ENCODE measurements around the gene NUCKS1. TPM values are rescaled to one million over a fixed set of nuclear protein-coding genes. Genes with fewer than 3 reads are reported as not detected.

NUCKS1 gene
- total RNA-seq, 1 donor from 2014 or later: 340 TPM

GRCh38 chr1:205709640-205710039 is 40.3 kb downstream of the NUCKS1 start:
- H3K4me3 Mint-ChIP-seq: no peak overlapping the region
- H3K27ac Mint-ChIP-seq: no peak overlapping the region
- DNase-seq (ENCODE audit: extremely low spot score, unreplicated experiment): no peak
- peaks cover 14% of the 10 kb centered on the region for H3K36me3 Mint-ChIP-seq
- no peaks in the 10 kb centered on the region for H3K27me3 Mint-ChIP-seq
- H3K9me3 Mint-ChIP-seq: no peaks in the 10 kb centered on the region
- peaks cover 5% of the 10 kb centered on the region for H3K4me1 Mint-ChIP-seq (ENCODE audit: unreplicated experiment)
- TF ChIP-seq, protein P1, sequence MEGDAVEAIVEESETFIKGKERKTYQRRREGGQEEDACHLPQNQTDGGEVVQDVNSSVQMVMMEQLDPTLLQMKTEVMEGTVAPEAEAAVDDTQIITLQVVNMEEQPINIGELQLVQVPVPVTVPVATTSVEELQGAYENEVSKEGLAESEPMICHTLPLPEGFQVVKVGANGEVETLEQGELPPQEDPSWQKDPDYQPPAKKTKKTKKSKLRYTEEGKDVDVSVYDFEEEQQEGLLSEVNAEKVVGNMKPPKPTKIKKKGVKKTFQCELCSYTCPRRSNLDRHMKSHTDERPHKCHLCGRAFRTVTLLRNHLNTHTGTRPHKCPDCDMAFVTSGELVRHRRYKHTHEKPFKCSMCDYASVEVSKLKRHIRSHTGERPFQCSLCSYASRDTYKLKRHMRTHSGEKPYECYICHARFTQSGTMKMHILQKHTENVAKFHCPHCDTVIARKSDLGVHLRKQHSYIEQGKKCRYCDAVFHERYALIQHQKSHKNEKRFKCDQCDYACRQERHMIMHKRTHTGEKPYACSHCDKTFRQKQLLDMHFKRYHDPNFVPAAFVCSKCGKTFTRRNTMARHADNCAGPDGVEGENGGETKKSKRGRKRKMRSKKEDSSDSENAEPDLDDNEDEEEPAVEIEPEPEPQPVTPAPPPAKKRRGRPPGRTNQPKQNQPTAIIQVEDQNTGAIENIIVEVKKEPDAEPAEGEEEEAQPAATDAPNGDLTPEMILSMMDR (conservative IDR thresholded peaks at IDR 0.05): no peak

DNA sequence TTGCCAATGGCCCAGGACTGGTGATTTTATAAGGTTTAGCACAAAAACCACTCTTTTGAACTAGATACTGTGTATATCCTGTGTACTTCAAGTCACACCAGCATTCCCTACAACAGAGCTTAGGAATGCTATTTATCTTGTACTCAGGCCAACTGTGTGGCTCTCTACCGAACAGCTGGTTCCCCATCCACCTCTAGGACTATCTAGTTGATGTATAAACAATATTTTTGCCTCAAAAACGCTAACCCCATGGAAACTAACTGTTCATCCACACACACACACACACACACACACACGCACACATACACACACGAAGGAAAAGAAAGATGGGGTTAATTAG is 41.0 kb downstream of the NUCKS1 start:
- TF ChIP-seq, protein P1 (conservative IDR thresholded peaks at IDR 0.05): no peak
- peaks cover 14% of the 10 kb centered on the region for H3K36me3 Mint-ChIP-seq
- H3K9me3 Mint-ChIP-seq: no peaks in the 10 kb centered on the region
- no peak overlapping the region for H3K4me3 Mint-ChIP-seq
- H3K4me1 Mint-ChIP-seq (ENCODE audit: unreplicated experiment): peaks cover 5% of the 10 kb centered on the region
- H3K27me3 Mint-ChIP-seq: no peaks in the 10 kb centered on the region
- DNase-seq (ENCODE audit: extremely low spot score, unreplicated experiment): no peak
- no peak overlapping the region for H3K27ac Mint-ChIP-seq

GRCh38 chr1:205706601-205707502 is 43.1 kb downstream of the NUCKS1 start:
- no peak overlapping the region for H3K4me3 Mint-ChIP-seq
- H3K27ac Mint-ChIP-seq: no peak overlapping the region
- H3K36me3 Mint-ChIP-seq: peaks cover 20% of the 10 kb centered on the region
- no peaks in the 10 kb centered on the region for H3K9me3 Mint-ChIP-seq
- TF ChIP-seq, protein P1 (conservative IDR thresholded peaks at IDR 0.05): no peak
- peaks cover 14% of the 10 kb centered on the region for H3K4me1 Mint-ChIP-seq (ENCODE audit: unreplicated experiment)
- no peaks in the 10 kb centered on the region for H3K27me3 Mint-ChIP-seq
- no peak for DNase-seq (ENCODE audit: extremely low spot score, unreplicated experiment)

GRCh38 chr1:205704903-205705302 is 45.1 kb downstream of the NUCKS1 start:
- no peak for DNase-seq (ENCODE audit: extremely low spot score, unreplicated experiment)
- H3K27ac Mint-ChIP-seq: no peak overlapping the region
- no peak overlapping the region for H3K4me3 Mint-ChIP-seq
- peaks cover 17% of the 10 kb centered on the region for H3K4me1 Mint-ChIP-seq (ENCODE audit: unreplicated experiment)
- H3K9me3 Mint-ChIP-seq: no peaks in the 10 kb centered on the region
- TF ChIP-seq, protein P1 (conservative IDR thresholded peaks at IDR 0.05): no peak
- H3K27me3 Mint-ChIP-seq: no peaks in the 10 kb centered on the region
- H3K36me3 Mint-ChIP-seq: peaks cover 20% of the 10 kb centered on the region

- Mint-ChIP-seq H3K27ac (no peak overlapping the region), H3K4me3 (no peak overlapping the region), H3K36me3 (peaks cover 20% of the 10 kb centered on the region), H3K27me3 (no peaks in the 10 kb centered on the region), H3K9me3 (no peaks in the 10 kb centered on the region), H3K4me1 (ENCODE audit: unreplicated experiment) (peaks cover 17% of the 10 kb centered on the region)
- TF ChIP-seq, protein P1 (conservative IDR thresholded peaks at IDR 0.05): no peak
- DNase-seq (ENCODE audit: extremely low spot score, unreplicated experiment): no peak
These were observed 46.9 kb downstream of the NUCKS1 start for GRCh38 chr1:205703072-205703471.

Data from type B pancreatic cell (in vitro differentiated cells).